Stimulated activated naive CD4-positive, alpha-beta T cell (primary cell): ENCODE results near the gene MAPKAP1.
"Not testable (repeated sequence)": the region's sequence is repeated elsewhere in the genome, so short reads cannot be mapped to it uniquely, and the experiment has no call there.

ENCODE experiments used
- DNase-seq, 6 experiments: peaks; one replicate each; lab custom pipeline; 2025; lab: John Stamatoyannopoulos, UW

MAPKAP1 gene

GRCh38 chr9:125604196-125604595 is 102.8 kb downstream of the MAPKAP1 start:
- DNase-seq, result no peak

- no peak for DNase-seq
Observed at GRCh38 chr9:125603478-125604021, 103.5 kb downstream of the MAPKAP1 start.

- no peak for DNase-seq
Observed at GRCh38 chr9:125601961-125602360, 105.0 kb downstream of the MAPKAP1 start.

GRCh38 chr9:125600194-125600593 is 106.8 kb downstream of the MAPKAP1 start:
- no peak for DNase-seq

- no peak for DNase-seq
Observed at GRCh38 chr9:125594223-125594610, 112.8 kb downstream of the MAPKAP1 start.

- no peak for DNase-seq
Observed at GRCh38 chr9:125593581-125594222, 113.3 kb downstream of the MAPKAP1 start.

GRCh38 chr9:125591888-125592287 is 115.1 kb downstream of the MAPKAP1 start:
- DNase-seq, result no peak

GRCh38 chr9:125591245-125591644 is 115.8 kb downstream of the MAPKAP1 start:
- DNase-seq, result no peak

GRCh38 chr9:125589287-125589686 is 117.7 kb downstream of the MAPKAP1 start:
- DNase-seq, result no peak

- DNase-seq, result no peak
Observed at GRCh38 chr9:125587819-125588460, 119.1 kb downstream of the MAPKAP1 start.

- no peak for DNase-seq
Observed at GRCh38 chr9:125586172-125586511, 120.9 kb downstream of the MAPKAP1 start.

- DNase-seq, result no peak
Observed at GRCh38 chr9:125585503-125586171, 121.4 kb downstream of the MAPKAP1 start.

- no peak for DNase-seq
Observed at GRCh38 chr9:125580701-125581286, 126.2 kb downstream of the MAPKAP1 start.

GRCh38 chr9:125579030-125579932 is 127.7 kb downstream of the MAPKAP1 start:
- DNase-seq, result no peak

GRCh38 chr9:125574126-125574877 is 132.7 kb downstream of the MAPKAP1 start:
- no peak for DNase-seq

- DNase-seq, result not testable (repeated sequence)
Observed at GRCh38 chr9:125572461-125572860, 134.5 kb downstream of the MAPKAP1 start.

- DNase-seq, result not testable (repeated sequence)
Observed at GRCh38 chr9:125571824-125572223, 135.2 kb downstream of the MAPKAP1 start.

GRCh38 chr9:125570246-125570645 is 136.8 kb downstream of the MAPKAP1 start:
- DNase-seq, result no peak

- DNase-seq, result no peak
Observed at GRCh38 chr9:125568621-125569020, 138.4 kb downstream of the MAPKAP1 start.

GRCh38 chr9:125566051-125566450 is 141.0 kb downstream of the MAPKAP1 start:
- not testable (repeated sequence) for DNase-seq

GRCh38 chr9:125565126-125565525 is 141.9 kb downstream of the MAPKAP1 start:
- DNase-seq, result no peak
